Small intestine (tissue), 7 donors: Measurements from ENCODE around the gene SLC66A3. TPM values are rescaled to one million over a fixed set of nuclear protein-coding genes. Genes with fewer than 3 reads are reported as not detected.

Source experiments
- DNase-seq, 2 donors: peaks; one replicate each; pipeline versions ENCODE4 v3.0.0 to v3.0.0-alpha.2; 2013
- FAIRE-seq: peaks from 2 replicates; lab custom pipeline; 2012; peaks lifted over from hg19 to GRCh38; lab: Jason Lieb, UNC
- H3K27ac ChIP-seq, 3 donors: one replicate each; pipeline ENCODE4 v1.5.1; 2013; ENCODE audit warnings: low read length in 2 of 3, mild to moderate bottlenecking in 2 of 3, control low read depth in 1 of 3, inconsistent platforms in 1 of 3, low read depth in 1 of 3, moderate library complexity in 1 of 3
- H3K27me3 ChIP-seq, 3 donors: one replicate each; pipeline ENCODE4 v1.6.1; 2013; ENCODE audit warnings: low read length in 3 of 3, inconsistent platforms in 1 of 3; ENCODE audit not compliant: control insufficient read depth in 3 of 3, insufficient read depth in 3 of 3
- H3K36me3 ChIP-seq, 3 donors: one replicate each; pipeline ENCODE4 v1.6.1; 2013; ENCODE audit warnings: low read length in 3 of 3, inconsistent platforms in 1 of 3, low read depth in 1 of 3, mild to moderate bottlenecking in 1 of 3, moderate library complexity in 1 of 3; ENCODE audit not compliant: control insufficient read depth in 3 of 3, insufficient read depth in 2 of 3
- H3K4me1 ChIP-seq, 3 donors: one replicate each; pipeline ENCODE4 v1.6.1; 2013; ENCODE audit warnings: low read length in 2 of 3, inconsistent platforms in 1 of 3, low read depth in 1 of 3, mild to moderate bottlenecking in 1 of 3, moderate library complexity in 1 of 3; ENCODE audit not compliant: control insufficient read depth in 3 of 3, insufficient read depth in 2 of 3
- H3K4me3 ChIP-seq, 3 donors: one replicate each; pipeline ENCODE4 v1.5.1; 2013; ENCODE audit warnings: low read length in 3 of 3, control low read depth in 1 of 3, inconsistent platforms in 1 of 3, low read depth in 1 of 3, mild to moderate bottlenecking in 1 of 3, moderate library complexity in 1 of 3
- H3K9me3 ChIP-seq, 2 donors: one replicate each; pipeline ENCODE4 v1.6.1; 2013; ENCODE audit warnings: low read depth in 1 of 2, low read length in 1 of 2; ENCODE audit not compliant: control insufficient read depth in 2 of 2, insufficient read depth in 1 of 2
- WGBS, 3 donors: extraction: QIAGEN DNeasy Blood & Tissue Kit; methylation state at CpG; one replicate each; pipeline ENCODE4 v1.1.7; 2013; 5-methylcytosine and 5-hydroxymethylcytosine counted together
- polyA plus RNA-seq, 4 donors: library from polyadenylated mRNA; stranded (reverse) in 3 of 4; unstranded in 1 of 4; fragments of 200-250 nt in 3 of 4; fragments of 120-200 nt in 1 of 4; gene quantifications; one replicate each; pipeline versions ENCODE4 v1.2.1 to v1.2.3, GENCODE V29; 2013
- donor health status: healthy with polysubstance abuse.
- donor health status: control.
- donor health status: control.
- donor health status: Bipolar disorder and iron deficiency.
- donor health status: healthy.

The SLC66A3 gene
- polyA plus RNA-seq, 4 donors, result 2.5 to 14.9 (median 13.5) TPM

DNA sequence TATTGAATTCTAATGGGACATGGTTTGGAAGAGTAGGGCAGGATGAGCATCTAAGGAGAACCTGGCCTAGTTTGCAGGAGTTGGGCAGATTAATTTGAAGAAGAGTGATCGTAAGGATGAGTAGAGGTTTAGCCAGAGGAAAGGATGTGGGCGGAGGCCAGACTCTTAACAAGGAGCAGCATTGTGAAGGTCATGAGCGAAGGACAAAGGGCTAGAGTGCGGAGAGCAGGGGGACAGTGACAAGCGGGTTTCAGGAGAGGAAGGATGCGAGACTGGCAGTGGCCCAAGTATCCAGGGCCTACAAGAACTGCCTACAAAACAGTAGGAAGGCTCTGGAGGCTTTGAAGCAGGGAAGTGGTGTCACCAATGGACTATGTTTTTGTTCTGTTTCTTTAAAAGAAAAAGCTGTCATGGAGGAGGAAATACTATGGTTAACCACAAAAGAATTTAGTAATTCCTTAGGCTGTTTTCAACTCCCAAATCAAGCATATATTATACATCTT lies 20.1 kb downstream of the SLC66A3 start:
- Histone ChIP-seq H3K27me3 (no peaks in the 10 kb centered on the region), H3K27ac (peak overlapping the region in 1 of 3 donors; percentile 11), H3K9me3 (no peaks in the 10 kb centered on the region), H3K4me1 (no peaks in the 10 kb centered on the region), H3K4me3 (no peak overlapping the region), H3K36me3 (peaks cover 0 to 2% (median 0%) of the 10 kb centered on the region in 3 donors)
- WGBS, 3 donors, result 76 to 91% (median 85%) methylated on average over 6 of the region's 6 CpGs
- no peak for FAIRE-seq
- no peak for DNase-seq

DNA sequence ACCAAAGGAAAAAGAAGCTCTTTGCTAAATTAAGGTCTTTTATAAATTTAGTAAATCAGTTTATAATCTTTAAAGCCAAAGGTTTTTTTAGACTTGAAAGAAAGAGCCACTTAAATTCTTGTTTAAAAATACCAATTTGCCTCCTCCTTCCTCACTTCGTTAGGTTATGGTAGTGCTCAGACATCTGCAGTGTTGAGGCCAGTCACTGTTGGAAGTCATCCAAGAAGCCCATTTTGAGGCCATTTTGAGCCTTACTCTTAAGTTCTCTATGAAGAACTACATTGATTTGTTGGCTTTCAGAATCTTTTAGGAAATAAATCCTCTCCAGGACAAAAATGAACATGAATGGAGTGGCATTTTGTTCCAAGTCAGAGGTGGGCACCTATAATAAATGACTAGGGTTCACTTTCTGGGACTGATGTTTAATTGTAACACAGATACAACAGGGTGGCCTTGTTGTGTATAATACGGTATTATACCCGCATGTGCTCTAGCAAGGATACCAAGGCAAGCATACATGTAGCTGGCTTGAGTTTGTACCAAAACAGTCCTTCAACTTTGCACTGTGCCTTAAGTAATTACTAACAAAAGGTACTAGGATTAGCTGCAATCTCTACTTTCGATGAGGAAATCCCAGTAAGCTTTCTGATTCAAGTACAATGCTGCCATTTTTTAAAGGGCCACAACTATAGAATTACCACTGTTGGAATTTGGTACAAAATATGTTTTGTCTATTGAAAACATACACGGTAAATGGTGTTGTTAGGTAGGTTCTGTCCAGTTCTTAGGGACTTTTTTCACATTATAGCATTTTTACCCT lies 22.8 kb downstream of the SLC66A3 start:
- Histone ChIP-seq H3K4me3 (no peak overlapping the region), H3K4me1 (no peaks in the 10 kb centered on the region), H3K36me3 (peaks cover 2 to 9% (median 2%) of the 10 kb centered on the region in 3 donors), H3K27me3 (no peaks in the 10 kb centered on the region), H3K27ac (no peak overlapping the region), H3K9me3 (no peaks in the 10 kb centered on the region)
- DNase-seq (no peak), FAIRE-seq (no peak)
- 60 to 66% (median 63%) methylated on average over 5 of the region's 5 CpGs for whole genome bisulfite sequencing, 3 donors

DNA sequence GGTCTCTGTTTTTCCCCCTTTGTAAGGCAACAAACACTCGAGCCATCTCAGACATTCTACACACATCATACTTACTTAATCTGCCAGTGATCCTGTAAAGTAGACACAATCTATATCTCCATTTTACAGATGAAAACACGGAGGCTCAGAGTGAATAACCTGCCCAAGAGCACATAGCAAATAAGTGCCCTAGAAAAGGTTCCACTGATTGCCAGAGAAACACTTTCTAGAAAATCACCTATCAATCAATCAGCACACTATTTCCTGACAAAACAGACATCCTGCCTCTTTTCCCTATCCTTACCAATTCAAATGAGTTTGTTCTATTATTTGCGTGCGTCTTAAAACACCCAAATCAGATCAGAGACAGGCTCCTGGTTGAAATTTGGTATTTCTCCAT lies 23.9 kb downstream of the SLC66A3 start:
- Histone ChIP-seq H3K9me3 (no peaks in the 10 kb centered on the region), H3K27ac (no peak overlapping the region), H3K36me3 (peaks cover 2 to 9% (median 2%) of the 10 kb centered on the region in 3 donors), H3K4me3 (no peak overlapping the region), H3K4me1 (no peaks in the 10 kb centered on the region), H3K27me3 (no peaks in the 10 kb centered on the region)
- FAIRE-seq (no peak), DNase-seq (no peak)
- 74 to 85% (median 81%) methylated on average over 4 of the region's 4 CpGs for WGBS, 3 donors

DNA sequence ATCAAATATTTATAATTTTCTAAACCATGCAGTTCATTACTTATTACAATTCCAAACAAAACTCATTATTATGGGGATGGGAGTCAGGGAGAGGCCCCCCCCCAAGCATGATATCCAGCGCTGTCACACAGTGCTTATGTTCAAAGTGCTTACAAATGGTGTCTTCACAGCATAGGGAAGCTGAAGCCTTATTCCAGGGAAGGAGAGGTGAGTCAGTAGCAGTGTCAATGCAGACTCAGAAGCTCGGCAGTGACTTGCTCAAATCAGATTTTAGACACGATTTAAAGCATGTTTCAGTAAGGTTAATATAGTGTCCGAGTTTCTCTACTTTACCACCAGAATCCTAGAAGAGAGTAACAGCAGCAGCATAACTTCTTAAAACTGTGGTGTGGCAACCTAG lies 24.6 kb downstream of the SLC66A3 start:
- H3K27ac ChIP-seq, result no peak overlapping the region
- no peak for DNase-seq
- peaks cover 2 to 9% (median 2%) of the 10 kb centered on the region in 3 donors for H3K36me3 ChIP-seq
- no peak overlapping the region for H3K4me3 ChIP-seq
- H3K4me1 ChIP-seq, result no peaks in the 10 kb centered on the region
- no peaks in the 10 kb centered on the region for H3K27me3 ChIP-seq
- H3K9me3 ChIP-seq, result no peaks in the 10 kb centered on the region
- 90 to 93% (median 91%) methylated on average over 4 of the region's 4 CpGs for WGBS, 3 donors
- no peak for FAIRE-seq

DNA sequence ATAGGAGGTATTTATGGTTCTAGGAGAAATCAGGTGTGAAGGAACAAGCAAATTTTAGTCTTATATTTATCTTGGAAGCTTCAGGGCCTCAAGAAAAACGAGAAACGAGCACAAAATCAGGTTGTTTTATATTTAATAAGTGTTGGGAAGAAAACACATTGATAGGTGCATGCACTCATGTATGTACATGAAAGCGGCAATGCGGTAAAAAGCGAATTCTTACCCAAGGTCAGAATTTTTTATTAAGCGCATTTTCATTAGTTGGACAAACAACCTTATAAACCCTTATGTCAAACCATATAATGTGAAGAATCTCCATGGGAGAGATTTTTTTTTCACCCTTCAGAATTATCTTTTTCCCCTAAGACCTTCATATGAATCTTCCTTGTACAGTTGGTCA lies 25.4 kb downstream of the SLC66A3 start:
- no peak for FAIRE-seq
- no peak overlapping the region for H3K4me3 ChIP-seq
- WGBS, 3 donors, result 89 to 91% (median 90%) methylated on average over 6 of the region's 6 CpGs
- no peaks in the 10 kb centered on the region for H3K27me3 ChIP-seq
- no peaks in the 10 kb centered on the region for H3K4me1 ChIP-seq
- no peak overlapping the region for H3K27ac ChIP-seq
- H3K36me3 ChIP-seq, result peaks cover 2 to 9% (median 4%) of the 10 kb centered on the region in 3 donors
- DNase-seq, result no peak
- H3K9me3 ChIP-seq, result no peaks in the 10 kb centered on the region

DNA sequence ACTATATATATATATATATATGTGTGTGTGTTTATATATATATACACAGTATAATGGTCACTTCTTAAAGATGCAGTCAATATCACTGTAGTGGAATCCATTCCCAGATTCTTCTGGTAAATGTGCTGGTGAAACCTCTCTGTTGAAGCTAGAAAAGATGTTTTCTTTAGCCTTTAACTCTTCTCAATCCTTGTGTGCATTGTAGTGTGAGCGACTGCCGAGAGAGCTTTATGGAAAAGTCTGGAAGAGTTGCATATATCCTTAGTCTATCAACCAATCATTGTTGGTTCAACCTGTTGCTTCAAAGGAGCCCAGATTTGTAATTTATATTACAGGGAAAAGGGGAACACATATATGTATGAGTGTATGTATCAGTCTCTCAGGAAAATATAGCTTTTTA lies 27.7 kb downstream of the SLC66A3 start:
- Histone ChIP-seq H3K27ac (no peak overlapping the region), H3K4me1 (no peaks in the 10 kb centered on the region), H3K9me3 (no peaks in the 10 kb centered on the region), H3K4me3 (no peak overlapping the region), H3K27me3 (no peaks in the 10 kb centered on the region), H3K36me3 (peaks cover 4 to 9% (median 8%) of the 10 kb centered on the region in 3 donors)
- WGBS, 3 donors, result 97 to 99% (median 98%) methylated on average over 2 of the region's 2 CpGs
- FAIRE-seq (no peak), DNase-seq (no peak)

DNA sequence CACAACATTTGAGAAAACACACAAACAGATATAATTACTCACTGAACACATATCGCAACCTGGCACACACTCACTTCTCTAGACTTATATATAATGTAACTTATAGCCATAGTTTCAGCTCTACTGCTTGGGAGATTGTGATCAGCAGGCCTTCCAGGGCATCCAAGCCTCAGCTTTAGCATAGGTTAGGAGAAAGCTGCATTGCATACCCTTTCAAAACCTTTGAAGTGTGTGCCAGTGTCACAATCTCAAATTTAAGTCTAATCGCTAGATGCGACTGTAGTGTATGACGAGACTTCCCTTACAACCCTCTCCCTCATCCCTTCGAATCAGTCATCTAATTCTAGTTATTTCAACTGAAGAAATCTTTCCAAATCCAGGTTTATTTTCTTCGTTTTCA lies 30.9 kb downstream of the SLC66A3 start:
- Histone ChIP-seq H3K27ac (no peak overlapping the region), H3K9me3 (no peaks in the 10 kb centered on the region), H3K36me3 (peaks cover 4 to 13% (median 9%) of the 10 kb centered on the region in 3 donors), H3K4me3 (no peak overlapping the region), H3K27me3 (no peaks in the 10 kb centered on the region), H3K4me1 (no peaks in the 10 kb centered on the region)
- no peak for FAIRE-seq
- WGBS, 3 donors, result 94 to 99% (median 96%) methylated on average over 6 of the region's 6 CpGs
- no peak for DNase-seq

DNA sequence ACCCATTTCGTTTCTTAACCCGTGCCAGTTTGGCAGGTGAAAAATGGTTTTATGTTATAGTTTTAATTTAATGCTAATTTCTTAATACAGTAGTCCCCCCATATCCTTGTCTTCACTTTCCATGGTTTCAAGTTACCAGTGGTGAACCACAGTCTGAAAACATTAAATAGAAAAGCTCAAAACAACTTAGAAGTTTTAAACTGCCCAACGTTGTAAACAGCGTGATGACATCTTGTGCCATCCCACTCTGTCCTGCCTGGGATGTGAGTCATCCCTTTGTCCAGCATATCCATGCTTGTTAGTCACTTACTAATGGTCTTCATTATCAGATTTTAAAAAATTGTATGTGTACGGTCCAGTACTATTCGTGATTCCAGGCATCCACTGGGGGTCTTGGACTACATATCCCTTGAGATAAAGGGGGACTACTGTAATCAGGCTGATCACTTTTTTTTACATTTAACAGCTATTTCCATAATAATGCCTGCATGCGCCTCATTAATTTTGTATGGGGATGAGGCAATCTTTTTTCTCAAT lies 31.9 kb downstream of the SLC66A3 start:
- no peak for DNase-seq
- peaks cover 6 to 9% (median 7%) of the 10 kb centered on the region in 3 donors for H3K36me3 ChIP-seq
- no peak for FAIRE-seq
- no peaks in the 10 kb centered on the region for H3K4me1 ChIP-seq
- no peak overlapping the region for H3K4me3 ChIP-seq
- H3K9me3 ChIP-seq, result no peaks in the 10 kb centered on the region
- WGBS, 3 donors, result 90 to 91% (median 91%) methylated on average over 7 of the region's 7 CpGs
- no peak overlapping the region for H3K27ac ChIP-seq
- H3K27me3 ChIP-seq, result no peaks in the 10 kb centered on the region
